GM12874 (cell line): Measurements from ENCODE around the gene HDAC7.

Experiments used
- CTCF ChIP-seq: IDR thresholded peaks from 2 replicates; pipeline ENCODE4 v1.5.1; 2011; ENCODE audit warnings: low read depth, mild to moderate bottlenecking, control low read depth, low read length, moderate library complexity; ENCODE audit not compliant: insufficient read depth

The HDAC7 gene

GRCh38 chr12:47798382-47798948 lies 21.2 kb downstream of the HDAC7 start:
- no peak for TF ChIP-seq CTCF

- peak; percentile 68 for TF ChIP-seq CTCF
These were observed 22.3 kb downstream of the HDAC7 start for GRCh38 chr12:47797441-47797840.

- no peak for TF ChIP-seq CTCF
These were observed 23.8 kb downstream of the HDAC7 start for GRCh38 chr12:47795814-47796411.

- TF ChIP-seq CTCF, result no peak
These were observed 24.4 kb downstream of the HDAC7 start for GRCh38 chr12:47795121-47795813.

GRCh38 chr12:47794679-47795078 lies 25.0 kb downstream of the HDAC7 start:
- TF ChIP-seq CTCF, result no peak

- no peak for TF ChIP-seq CTCF
These were observed 26.6 kb downstream of the HDAC7 start for GRCh38 chr12:47793015-47793681.

GRCh38 chr12:47791874-47792273 lies 27.8 kb downstream of the HDAC7 start:
- TF ChIP-seq CTCF, result no peak
